ENCODE data around the gene PLEKHG1. TPM values are rescaled to one million over a fixed set of nuclear protein-coding genes. Genes with fewer than 3 reads are reported as not detected.

The PLEKHG1 gene
- total and polyA plus RNA-seq, 12 donors = 2.1 to 14.5 (median 7.6) TPM

DNA sequence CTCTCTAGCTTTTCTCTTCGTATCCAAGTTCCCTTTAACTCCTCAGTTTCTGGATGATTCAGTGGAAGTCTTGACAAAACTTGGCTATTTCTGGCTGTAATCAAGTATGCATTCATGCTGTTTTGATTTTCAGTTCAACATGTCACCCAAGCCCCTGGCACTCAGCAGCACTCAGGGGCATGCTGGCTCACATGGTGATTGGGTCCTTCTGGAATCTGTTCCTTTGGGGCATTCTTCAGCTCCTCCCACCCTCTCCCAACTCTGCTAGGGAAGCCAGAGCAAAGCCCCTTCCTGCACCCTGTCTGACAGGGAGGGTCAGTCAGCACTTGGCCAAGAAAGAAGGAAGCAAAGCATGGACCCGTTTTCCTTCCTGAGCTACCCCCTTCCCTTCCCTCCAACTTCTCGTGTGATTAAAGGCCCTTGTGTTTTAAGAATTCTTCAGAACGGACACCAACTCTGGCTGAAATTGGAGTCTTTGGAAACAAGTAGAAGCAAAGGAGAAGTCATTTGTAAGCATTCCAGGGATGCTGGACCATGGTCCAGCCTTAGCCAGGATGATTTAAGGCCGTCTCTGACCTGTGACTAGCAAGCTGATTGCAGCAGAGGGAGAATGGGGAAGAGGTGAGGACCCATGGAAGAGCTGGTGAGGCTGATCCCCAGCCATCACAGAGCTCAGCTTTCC, 7.1 kb downstream of the PLEKHG1 start:
- Histone ChIP-seq H3K4me3 (no peak overlapping the region), H3K27ac (no peak overlapping the region), H3K4me1 (replicated peaks in 1 of 2) (no peaks in the 10 kb centered on the region), H3K27me3 (peaks cover 4% of the 10 kb centered on the region), H3K36me3 (replicated peaks in 1 of 2) (no peaks in the 10 kb centered on the region), H3K9me3 (replicated peaks in 1 of 3) (no peaks in the 10 kb centered on the region)
- DNase-seq = no peak
- 45 to 50% (median 48%) methylated on average over 5 of the region's 5 CpGs for WGBS, 4 donors
- TF ChIP-seq POLR2A (IDR thresholded peaks at IDR 0.05) = no peak
- TF ChIP-seq, protein P1, sequence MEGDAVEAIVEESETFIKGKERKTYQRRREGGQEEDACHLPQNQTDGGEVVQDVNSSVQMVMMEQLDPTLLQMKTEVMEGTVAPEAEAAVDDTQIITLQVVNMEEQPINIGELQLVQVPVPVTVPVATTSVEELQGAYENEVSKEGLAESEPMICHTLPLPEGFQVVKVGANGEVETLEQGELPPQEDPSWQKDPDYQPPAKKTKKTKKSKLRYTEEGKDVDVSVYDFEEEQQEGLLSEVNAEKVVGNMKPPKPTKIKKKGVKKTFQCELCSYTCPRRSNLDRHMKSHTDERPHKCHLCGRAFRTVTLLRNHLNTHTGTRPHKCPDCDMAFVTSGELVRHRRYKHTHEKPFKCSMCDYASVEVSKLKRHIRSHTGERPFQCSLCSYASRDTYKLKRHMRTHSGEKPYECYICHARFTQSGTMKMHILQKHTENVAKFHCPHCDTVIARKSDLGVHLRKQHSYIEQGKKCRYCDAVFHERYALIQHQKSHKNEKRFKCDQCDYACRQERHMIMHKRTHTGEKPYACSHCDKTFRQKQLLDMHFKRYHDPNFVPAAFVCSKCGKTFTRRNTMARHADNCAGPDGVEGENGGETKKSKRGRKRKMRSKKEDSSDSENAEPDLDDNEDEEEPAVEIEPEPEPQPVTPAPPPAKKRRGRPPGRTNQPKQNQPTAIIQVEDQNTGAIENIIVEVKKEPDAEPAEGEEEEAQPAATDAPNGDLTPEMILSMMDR (IDR thresholded peaks at IDR 0.05) = no peak
- intact Hi-C loops (cut with DNase I) = no loop called here

- H3K27ac ChIP-seq = no peak overlapping the region
- H3K27me3 ChIP-seq = no peaks in the 10 kb centered on the region
- DNase-seq = no peak
- H3K9me3 ChIP-seq (replicated peaks in 1 of 3) = no peaks in the 10 kb centered on the region
- H3K36me3 ChIP-seq (replicated peaks in 1 of 2) = no peaks in the 10 kb centered on the region
- no peak overlapping the region for H3K4me3 ChIP-seq
- no peaks in the 10 kb centered on the region for H3K4me1 ChIP-seq (replicated peaks in 1 of 2)
- intact Hi-C loops (cut with DNase I) = no loop called here
- 64 to 75% (median 70%) methylated on average over 3 of the region's 3 CpGs for WGBS, 4 donors
- TF ChIP-seq POLR2A (IDR thresholded peaks at IDR 0.05) = no peak
- TF ChIP-seq, protein P1 (IDR thresholded peaks at IDR 0.05) = no peak
These were observed 7.6 kb downstream of the PLEKHG1 start for GRCh38 chr6:150607329-150607650.

- no peak overlapping the region for H3K27ac ChIP-seq
- H3K4me3 ChIP-seq = no peak overlapping the region
- DNase-seq = no peak
- TF ChIP-seq POLR2A (IDR thresholded peaks at IDR 0.05) = no peak
- TF ChIP-seq, protein P1 (IDR thresholded peaks at IDR 0.05) = no peak
- H3K36me3 ChIP-seq (replicated peaks in 1 of 2) = no peaks in the 10 kb centered on the region
- no peaks in the 10 kb centered on the region for H3K27me3 ChIP-seq
- H3K9me3 ChIP-seq (replicated peaks in 1 of 3) = no peaks in the 10 kb centered on the region
- H3K4me1 ChIP-seq (replicated peaks in 1 of 2) = no peaks in the 10 kb centered on the region
- intact Hi-C loops (cut with DNase I) = no loop called here
These were observed 10.9 kb downstream of the PLEKHG1 start for GRCh38 chr6:150610584-150610983.

DNA sequence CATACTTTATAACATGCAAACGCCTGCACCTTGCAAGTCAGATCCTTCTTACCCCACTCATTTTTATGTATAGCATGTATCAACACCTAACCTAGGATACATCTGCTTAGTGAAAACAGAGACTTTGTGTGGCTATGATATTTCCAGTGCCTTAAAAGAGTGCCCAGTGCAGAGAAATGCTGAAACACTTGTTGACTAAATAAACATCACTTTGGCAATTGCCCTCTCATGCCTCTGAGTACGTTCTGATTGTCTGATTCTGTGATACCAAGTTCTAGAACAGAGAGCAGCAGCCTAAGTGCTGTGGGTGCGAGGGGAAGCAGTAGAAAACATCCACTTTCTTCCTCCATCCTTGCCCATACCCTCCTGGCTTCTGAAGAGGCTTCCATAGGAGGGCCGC, 13.6 kb downstream of the PLEKHG1 start:
- intact Hi-C loops (cut with DNase I) = no loop called here
- no peak overlapping the region for H3K27ac ChIP-seq
- no peak for DNase-seq
- H3K4me3 ChIP-seq = no peak overlapping the region
- TF ChIP-seq, protein P1 (IDR thresholded peaks at IDR 0.05) = no peak
- no peak for TF ChIP-seq POLR2A (IDR thresholded peaks at IDR 0.05)
- H3K27me3 ChIP-seq = no peaks in the 10 kb centered on the region
- 75 to 77% (median 76%) methylated on average over 4 of the region's 4 CpGs for WGBS, 4 donors
- no peaks in the 10 kb centered on the region for H3K9me3 ChIP-seq (replicated peaks in 1 of 3)
- no peaks in the 10 kb centered on the region for H3K4me1 ChIP-seq (replicated peaks in 1 of 2)
- H3K36me3 ChIP-seq (replicated peaks in 1 of 2) = no peaks in the 10 kb centered on the region
